Measurements from ENCODE around the gene GGN. TPM values are rescaled to one million over a fixed set of nuclear protein-coding genes. Genes with fewer than 3 reads are reported as not detected.
"Not testable (repeated sequence)": the region's sequence is repeated elsewhere in the genome, so short reads cannot be mapped to it uniquely, and the experiment has no call there.

The GGN gene
- total RNA-seq, 1 experiment from 2014 or later = 1.5 TPM

DNA sequence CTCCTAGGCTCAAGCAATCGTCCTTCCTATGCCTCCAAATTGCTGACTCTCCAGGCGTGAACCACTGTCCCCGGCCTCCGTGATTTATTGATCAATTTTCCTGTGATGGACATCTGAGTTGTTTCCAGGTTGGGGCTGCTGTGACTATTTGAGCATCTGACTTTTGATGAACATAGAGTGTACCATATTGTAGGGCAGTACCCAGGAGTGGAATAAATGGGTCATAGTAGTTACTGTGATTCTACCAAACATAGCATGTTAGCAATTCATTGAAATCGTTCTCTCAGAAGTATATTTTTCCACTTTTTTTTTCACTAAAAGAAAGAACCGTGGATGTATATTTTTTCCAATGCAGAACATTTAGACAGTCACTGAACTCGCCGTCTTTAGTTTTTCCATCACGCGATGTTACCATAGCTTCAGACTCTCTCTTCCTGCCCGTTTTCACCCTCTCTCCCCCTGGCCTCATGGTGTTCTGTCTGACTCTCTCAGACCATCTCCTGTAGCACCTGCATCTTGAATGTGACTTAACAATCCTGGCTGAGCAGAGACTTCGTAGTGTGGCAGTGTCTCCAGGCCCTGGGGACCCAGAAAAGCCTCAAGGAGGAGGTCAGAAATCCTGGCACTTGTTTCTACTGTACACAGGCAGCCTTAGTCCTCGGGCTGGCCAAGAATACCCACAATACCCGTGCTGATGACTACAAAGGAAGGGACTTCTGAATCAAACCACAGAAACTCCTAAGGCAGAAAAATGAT is 41.4 kb upstream of the GGN start:
- Histone ChIP-seq H3K79me2 (ENCODE audit: insufficient read depth, low read length) (no peaks in the 10 kb centered on the region), H2AFZ (ENCODE audit: low read length) (no peak overlapping the region), H4K91ac (ENCODE audit: insufficient read length, low read depth, low read length) (no peak overlapping the region), H2AK5ac (ENCODE audit: insufficient read length, low read length) (no peak overlapping the region), H3K9me3 (ENCODE audit: control insufficient read depth, low read depth, low read length) (no peaks in the 10 kb centered on the region), H4K8ac (replicated peaks; ENCODE audit: insufficient read length, low read depth, low read length) (no peak overlapping the region), H3K79me1 (ENCODE audit: insufficient read depth, low read depth, low read length, poor library complexity, severe bottlenecking) (no peaks in the 10 kb centered on the region), H2BK12ac (ENCODE audit: insufficient read length, low read depth, low read length) (no peak overlapping the region), H3K4me2 (ENCODE audit: insufficient read depth, insufficient read length, low read length) (no peak overlapping the region), H2BK120ac (ENCODE audit: low read depth, low read length, poor library complexity, severe bottlenecking) (no peak overlapping the region), H2BK15ac (ENCODE audit: low read depth, low read length) (no peak overlapping the region), H3K14ac (ENCODE audit: insufficient read depth, low read length) (no peak overlapping the region; the same call in 1 of the 2 replicates), H3K4ac (ENCODE audit: low read depth, low read length) (no peak overlapping the region), H3K23me2 (ENCODE audit: insufficient read length, low read depth, low read length, poor library complexity, severe bottlenecking) (peaks cover 6% of the 10 kb centered on the region), H3K9ac (ENCODE audit: extremely low read depth, insufficient read length, low read length) (no peak overlapping the region), H3T11ph (ENCODE audit: low read length) (no peak overlapping the region), H3K18ac (ENCODE audit: insufficient read length, low read depth, low read length) (no peak overlapping the region), H3K56ac (ENCODE audit: insufficient read length, low read depth, low read length) (no peak overlapping the region), H4K20me1 (ENCODE audit: control insufficient read depth, insufficient read depth, insufficient read length) (no peaks in the 10 kb centered on the region), H4K5ac (ENCODE audit: insufficient read length, low read depth, low read length) (no peak overlapping the region), H3K27me3 (ENCODE audit: insufficient read depth, low read length) (no peaks in the 10 kb centered on the region), H3K27ac (ENCODE audit: insufficient read length, low read depth, low read length) (no peak overlapping the region), H2BK5ac (ENCODE audit: insufficient read length, low read length) (no peak overlapping the region), H2BK20ac (ENCODE audit: low read depth, low read length, poor library complexity, severe bottlenecking) (no peak overlapping the region), H3K4me1 (ENCODE audit: insufficient read depth, low read length) (no peaks in the 10 kb centered on the region; the same call in 1 of the 2 replicates), H3K23ac (ENCODE audit: insufficient read length, low read depth, low read length) (no peak overlapping the region)
- Mint-ChIP-seq H3K36me3 (ENCODE audit: insufficient read depth in 1 of 3, low read depth in 3 of 3) (no peaks in the 10 kb centered on the region), H3K9me3 (no peaks in the 10 kb centered on the region), H3K4me3 (no peak overlapping the region), H3K27me3 (ENCODE audit: low read depth) (no peaks in the 10 kb centered on the region), H3K27ac (peak overlapping the region in 1 of 3 experiments; percentile 43; a peak in 3 of 7 replicates), H3K4me1 (peaks cover 14 to 27% of the 10 kb centered on the region in 2 experiments)
- no peak for DNase-seq
- no peak for TF ChIP-seq CTCF (conservative IDR thresholded peaks at IDR 0.05)
- no CpG with 5 or more reads among the region's 14 CpGs for WGBS (ENCODE audit: extremely low coverage, insufficient read length, low lambda C conversion rate)

- Mint-ChIP-seq H3K4me1 (peaks cover 7 to 19% of the 10 kb centered on the region in 2 experiments), H3K27ac (peak overlapping the region in 1 of 3 experiments; percentile 45; a peak in 1 of 7 replicates)
- not testable (repeated sequence) for H2AFZ ChIP-seq (ENCODE audit: low read length); H3K79me1 ChIP-seq (ENCODE audit: insufficient read depth, low read depth, low read length, poor library complexity, severe bottlenecking); H3K27ac ChIP-seq (ENCODE audit: insufficient read length, low read depth, low read length); H2BK12ac ChIP-seq (ENCODE audit: insufficient read length, low read depth, low read length); H3K9me3 ChIP-seq (ENCODE audit: control insufficient read depth, low read depth, low read length); DNase-seq; H3K4me3 Mint-ChIP-seq; H3T11ph ChIP-seq (ENCODE audit: low read length); H3K4ac ChIP-seq (ENCODE audit: low read depth, low read length); H4K5ac ChIP-seq (ENCODE audit: insufficient read length, low read depth, low read length); H2AK5ac ChIP-seq (ENCODE audit: insufficient read length, low read length); H4K8ac ChIP-seq (replicated peaks; ENCODE audit: insufficient read length, low read depth, low read length); H4K20me1 ChIP-seq (ENCODE audit: control insufficient read depth, insufficient read depth, insufficient read length); H4K91ac ChIP-seq (ENCODE audit: insufficient read length, low read depth, low read length); H3K27me3 ChIP-seq (ENCODE audit: insufficient read depth, low read length); H3K9ac ChIP-seq (ENCODE audit: extremely low read depth, insufficient read length, low read length); H3K36me3 Mint-ChIP-seq (ENCODE audit: insufficient read depth in 1 of 3, low read depth in 3 of 3); H2BK20ac ChIP-seq (ENCODE audit: low read depth, low read length, poor library complexity, severe bottlenecking); H3K9me3 Mint-ChIP-seq; H3K18ac ChIP-seq (ENCODE audit: insufficient read length, low read depth, low read length); H3K23ac ChIP-seq (ENCODE audit: insufficient read length, low read depth, low read length); H2BK120ac ChIP-seq (ENCODE audit: low read depth, low read length, poor library complexity, severe bottlenecking); H2BK15ac ChIP-seq (ENCODE audit: low read depth, low read length); H3K27me3 Mint-ChIP-seq (ENCODE audit: low read depth); H3K56ac ChIP-seq (ENCODE audit: insufficient read length, low read depth, low read length); H2BK5ac ChIP-seq (ENCODE audit: insufficient read length, low read length); H3K79me2 ChIP-seq (ENCODE audit: insufficient read depth, low read length); H3K23me2 ChIP-seq (ENCODE audit: insufficient read length, low read depth, low read length, poor library complexity, severe bottlenecking); H3K4me2 ChIP-seq (ENCODE audit: insufficient read depth, insufficient read length, low read length); H3K14ac ChIP-seq (ENCODE audit: insufficient read depth, low read length); H3K4me1 ChIP-seq (ENCODE audit: insufficient read depth, low read length)
- no CpG with 5 or more reads among the region's 17 CpGs for WGBS (ENCODE audit: extremely low coverage, insufficient read length, low lambda C conversion rate)
These were observed 39.3 kb upstream of the GGN start for GRCh38 chr19:38427035-38427677.

All from H9 (cell line).